Trophoblast cell (in vitro differentiated cells and primary cell): ENCODE data around the gene ADCY2.

Experiments
- DNase-seq, 2 donors: peaks; one replicate each; pipeline ENCODE4 v3.0.0-alpha.2; 2016
- H2AFZ ChIP-seq: 2 replicates; pipeline ENCODE4 v1.6.1; 2013; ENCODE audit warnings: low read length, moderate library complexity, mild to moderate bottlenecking; ENCODE audit not compliant: insufficient read depth, poor library complexity
- H2AK5ac ChIP-seq: 2 replicates; pipeline ENCODE4 v1.6.1; 2013; ENCODE audit warnings: mild to moderate bottlenecking, low read length
- H2BK120ac ChIP-seq: 2 replicates; pipeline ENCODE4 v1.6.1; 2013; ENCODE audit warnings: low read length, mild to moderate bottlenecking, moderate library complexity; ENCODE audit not compliant: insufficient read depth, poor library complexity
- H2BK12ac ChIP-seq: 2 replicates; pipeline ENCODE4 v1.6.1; 2013; ENCODE audit warnings: mild to moderate bottlenecking, low read length, moderate library complexity
- H2BK5ac ChIP-seq: 2 replicates; pipeline ENCODE4 v1.6.1; 2013; ENCODE audit warnings: low read length, low read depth, moderate library complexity, mild to moderate bottlenecking; ENCODE audit not compliant: poor library complexity
- H3K14ac ChIP-seq: 2 replicates; pipeline ENCODE4 v1.6.1; 2013; ENCODE audit warnings: mild to moderate bottlenecking, low read length
- H3K18ac ChIP-seq: 2 replicates; pipeline ENCODE4 v1.6.1; 2013; ENCODE audit warnings: mild to moderate bottlenecking, low read length
- H3K23ac ChIP-seq: 2 replicates; pipeline ENCODE4 v1.6.1; 2013; ENCODE audit warnings: low read length
- H3K27ac ChIP-seq: 2 replicates; pipeline ENCODE4 v1.5.1; 2013; ENCODE audit warnings: low read depth, mild to moderate bottlenecking, inconsistent platforms, low read length, moderate library complexity
- H3K27me3 ChIP-seq: 2 replicates; pipeline ENCODE4 v1.6.1; 2013; ENCODE audit warnings: inconsistent platforms, mild to moderate bottlenecking, low read length, moderate library complexity; ENCODE audit not compliant: insufficient read depth
- H3K36me3 ChIP-seq, 2 experiments: 1 replicate in 1 of 2; 2 replicates in 1 of 2; pipeline ENCODE4 v1.6.1; 2013; ENCODE audit warnings: low read length in 2 of 2, mild to moderate bottlenecking in 2 of 2, moderate library complexity in 1 of 2; ENCODE audit not compliant: insufficient read depth in 2 of 2, control insufficient read depth in 1 of 2
- H3K4ac ChIP-seq: 2 replicates; pipeline ENCODE4 v1.6.1; 2013; ENCODE audit warnings: low read depth, mild to moderate bottlenecking, low read length, moderate library complexity
- H3K4me1 ChIP-seq, 2 experiments: 1 replicate in 1 of 2; 2 replicates in 1 of 2; pipeline ENCODE4 v1.6.1; 2013; ENCODE audit warnings: low read length in 2 of 2, mild to moderate bottlenecking in 2 of 2, moderate library complexity in 1 of 2; ENCODE audit not compliant: insufficient read depth in 2 of 2, control insufficient read depth in 1 of 2
- H3K4me2 ChIP-seq: 2 replicates; pipeline ENCODE4 v1.6.1; 2013; ENCODE audit warnings: inconsistent platforms, mild to moderate bottlenecking, low read length, moderate library complexity
- H3K4me3 ChIP-seq: 2 replicates; pipeline ENCODE4 v1.5.1; 2013; ENCODE audit warnings: mild to moderate bottlenecking, low read depth, low read length, inconsistent platforms
- H3K79me1 ChIP-seq: one replicate; pipeline ENCODE4 v1.6.1; 2013; ENCODE audit warnings: low read length
- H3K79me2 ChIP-seq: 2 replicates; pipeline ENCODE4 v1.6.1; 2013; ENCODE audit warnings: low read length, mild to moderate bottlenecking; ENCODE audit not compliant: control insufficient read depth, insufficient read depth, poor library complexity
- H3K9ac ChIP-seq: 2 replicates; pipeline ENCODE4 v1.6.1; 2013; ENCODE audit warnings: mild to moderate bottlenecking, low read length
- H3K9me3 ChIP-seq: 2 replicates; pipeline ENCODE4 v1.6.1; 2013; ENCODE audit warnings: low read depth, mild to moderate bottlenecking, control low read depth, inconsistent platforms, low read length; ENCODE audit not compliant: insufficient read depth
- H4K12ac ChIP-seq: 2 replicates; pipeline ENCODE4 v1.6.1; 2013; ENCODE audit warnings: low read depth, mild to moderate bottlenecking, low read length, moderate library complexity
- H4K8ac ChIP-seq: 2 replicates; pipeline ENCODE4 v1.6.1; 2013; ENCODE audit warnings: low read depth, mild to moderate bottlenecking, low read length, moderate library complexity
- H4K91ac ChIP-seq: one replicate; pipeline ENCODE4 v1.6.1; 2013; ENCODE audit warnings: low read depth, mild to moderate bottlenecking, low read length, moderate library complexity
- WGBS: extraction: QIAGEN DNeasy Blood & Tissue Kit; methylation state at CpG from one replicate; pipeline ENCODE4 v1.1.7; 2013; ENCODE audit warnings: missing lambda C conversion rate; ENCODE audit not compliant: insufficient read length, insufficient coverage; ENCODE audit errors: extremely low coverage; 5-methylcytosine and 5-hydroxymethylcytosine counted together

Gene ADCY2

DNA sequence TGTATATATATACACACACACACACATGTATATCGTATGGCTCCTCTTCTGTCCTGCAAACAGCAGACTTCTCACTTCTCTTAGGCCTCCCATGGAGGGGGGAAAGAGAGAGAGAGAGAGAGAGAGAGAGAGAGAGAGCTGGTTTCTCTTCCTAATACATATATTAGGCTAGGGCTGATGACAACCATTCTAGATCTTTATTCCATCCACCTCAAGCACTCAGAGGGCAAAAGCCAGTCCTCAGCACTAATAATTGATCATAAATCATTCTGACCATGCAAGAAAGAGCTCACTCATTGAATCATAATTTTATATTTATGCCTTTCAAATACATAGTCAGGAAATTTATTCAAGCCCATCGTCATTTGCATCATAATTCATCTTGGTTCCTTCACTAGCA lies 408.0 kb downstream of the ADCY2 start:
- Histone ChIP-seq H3K4me1 (no peaks in the 10 kb centered on the region), H4K12ac (no peak overlapping the region), H3K9me3 (no peaks in the 10 kb centered on the region), H3K4ac (no peak overlapping the region), H2BK5ac (no peak overlapping the region), H3K36me3 (no peaks in the 10 kb centered on the region), H3K4me2 (no peak overlapping the region), H3K79me1 (no peaks in the 10 kb centered on the region), H4K91ac (no peak overlapping the region), H3K79me2 (no peaks in the 10 kb centered on the region), H2BK12ac (no peak overlapping the region), H3K23ac (no peak overlapping the region), H3K27ac (no peak overlapping the region), H3K27me3 (no peaks in the 10 kb centered on the region), H3K14ac (no peak overlapping the region), H4K8ac (no peak overlapping the region), H2BK120ac (no peak overlapping the region), H2AFZ (no peak overlapping the region), H3K9ac (no peak overlapping the region), H3K4me3 (no peak overlapping the region), H2AK5ac (no peak overlapping the region), H3K18ac (no peak overlapping the region)
- WGBS: no CpG with 5 or more reads among the region's 2 CpGs
- DNase-seq: no peak

DNA sequence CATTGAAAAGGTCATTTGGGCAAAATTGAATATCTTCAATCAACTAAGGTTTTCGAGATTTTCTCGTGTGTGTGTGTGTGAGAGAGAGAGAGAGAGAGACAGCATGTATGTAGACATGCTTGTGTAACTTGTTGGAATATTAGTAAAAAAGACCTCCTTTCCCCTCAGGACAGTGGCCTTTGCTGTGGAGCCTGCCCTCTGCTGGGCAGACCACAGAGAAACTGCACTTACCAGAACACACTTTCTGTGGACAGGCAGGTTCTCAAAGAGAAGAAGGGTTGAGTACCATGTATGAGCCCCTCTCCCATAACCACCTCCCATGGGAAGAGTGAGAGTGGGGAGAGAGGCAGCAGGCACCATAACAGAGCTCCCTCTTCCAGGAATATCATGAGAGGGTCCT lies 409.4 kb downstream of the ADCY2 start:
- Histone ChIP-seq H3K27ac (no peak overlapping the region), H2BK5ac (no peak overlapping the region), H2AK5ac (no peak overlapping the region), H3K14ac (no peak overlapping the region), H4K8ac (no peak overlapping the region), H3K9me3 (no peaks in the 10 kb centered on the region), H3K4me2 (no peak overlapping the region), H3K79me1 (no peaks in the 10 kb centered on the region), H3K4me1 (no peaks in the 10 kb centered on the region), H3K4ac (no peak overlapping the region), H3K36me3 (no peaks in the 10 kb centered on the region), H3K23ac (no peak overlapping the region), H2BK120ac (no peak overlapping the region), H2AFZ (no peak overlapping the region), H3K18ac (no peak overlapping the region), H3K4me3 (no peak overlapping the region), H4K91ac (no peak overlapping the region), H3K9ac (no peak overlapping the region), H3K27me3 (no peaks in the 10 kb centered on the region), H2BK12ac (no peak overlapping the region), H4K12ac (no peak overlapping the region), H3K79me2 (no peaks in the 10 kb centered on the region)
- WGBS: no CpG with 5 or more reads among the region's 2 CpGs
- DNase-seq: peak in 1 of 2 donors; percentile 38

DNA sequence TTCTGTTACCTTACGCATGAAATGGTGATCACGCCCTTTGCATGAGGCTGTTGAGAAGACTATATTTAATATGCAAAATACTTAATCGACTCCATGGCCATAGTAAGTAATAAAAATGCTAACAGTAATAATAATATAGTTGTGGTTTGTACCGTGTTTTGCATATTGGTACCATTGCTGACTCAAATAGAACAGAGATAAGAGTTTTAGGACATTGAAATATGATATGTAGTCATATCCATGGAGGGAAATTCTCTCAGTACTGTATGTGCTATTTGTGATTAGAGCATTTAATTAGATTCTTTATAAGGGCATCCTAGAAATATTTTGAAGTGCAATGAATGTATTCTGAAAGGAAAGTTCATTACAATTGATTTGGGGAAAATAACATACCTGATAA lies 413.1 kb downstream of the ADCY2 start:
- Histone ChIP-seq H3K14ac (no peak overlapping the region), H3K4me1 (no peaks in the 10 kb centered on the region), H3K18ac (no peak overlapping the region), H3K79me2 (no peaks in the 10 kb centered on the region), H2AK5ac (no peak overlapping the region), H3K4me2 (no peak overlapping the region), H2BK120ac (no peak overlapping the region), H4K91ac (no peak overlapping the region), H3K27ac (no peak overlapping the region), H3K9ac (no peak overlapping the region), H3K9me3 (no peaks in the 10 kb centered on the region), H3K36me3 (no peaks in the 10 kb centered on the region), H3K23ac (no peak overlapping the region), H2AFZ (no peak overlapping the region), H3K79me1 (no peaks in the 10 kb centered on the region), H3K4me3 (no peak overlapping the region), H4K12ac (no peak overlapping the region), H3K4ac (no peak overlapping the region), H2BK5ac (no peak overlapping the region), H3K27me3 (no peaks in the 10 kb centered on the region), H4K8ac (no peak overlapping the region), H2BK12ac (no peak overlapping the region)
- DNase-seq: no peak
- no CpG with 5 or more reads among the region's 4 CpGs for WGBS

DNA sequence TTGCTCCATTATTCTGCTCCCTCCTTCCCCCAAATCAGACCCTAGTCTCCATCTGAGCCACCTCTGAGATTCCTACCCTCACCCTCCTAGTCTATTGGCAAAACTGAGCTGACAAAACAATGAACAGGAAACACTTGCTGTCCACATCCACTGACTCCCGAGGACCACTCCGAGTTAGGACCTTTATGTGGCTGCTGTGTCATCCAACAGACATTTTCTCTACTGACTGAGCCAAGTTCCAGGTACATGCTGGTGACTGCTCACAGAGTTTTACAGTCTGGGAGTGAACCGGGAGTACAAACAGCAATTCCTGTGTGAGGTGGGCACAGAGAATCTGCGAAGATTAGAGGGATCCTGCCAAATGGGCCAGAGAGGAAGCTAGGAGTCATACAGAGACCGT lies 415.8 kb downstream of the ADCY2 start:
- no peak overlapping the region for H3K18ac ChIP-seq
- DNase-seq: no peak
- no peaks in the 10 kb centered on the region for H3K79me1 ChIP-seq
- H3K9ac ChIP-seq: no peak overlapping the region
- H3K79me2 ChIP-seq: no peaks in the 10 kb centered on the region
- no peak overlapping the region for H4K8ac ChIP-seq
- no peak overlapping the region for H3K4me3 ChIP-seq
- H4K91ac ChIP-seq: no peak overlapping the region
- no peak overlapping the region for H3K23ac ChIP-seq
- no peak overlapping the region for H2AFZ ChIP-seq
- no peaks in the 10 kb centered on the region for H3K9me3 ChIP-seq
- no peak overlapping the region for H4K12ac ChIP-seq
- no peak overlapping the region for H2BK12ac ChIP-seq
- H3K27me3 ChIP-seq: no peaks in the 10 kb centered on the region
- no peak overlapping the region for H3K27ac ChIP-seq
- no CpG with 5 or more reads among the region's 5 CpGs for WGBS
- H2AK5ac ChIP-seq: no peak overlapping the region
- H3K4ac ChIP-seq: no peak overlapping the region
- peaks cover 0 to 2% of the 10 kb centered on the region in 2 experiments for H3K4me1 ChIP-seq
- no peak overlapping the region for H3K14ac ChIP-seq
- no peak overlapping the region for H2BK120ac ChIP-seq
- no peak overlapping the region for H2BK5ac ChIP-seq
- H3K36me3 ChIP-seq: no peaks in the 10 kb centered on the region
- H3K4me2 ChIP-seq: no peak overlapping the region
